ES-I3 (cell line): ENCODE results near the gene PDZRN3.

Source experiments
- H3K36me3 ChIP-seq: 2 replicates; pipeline ENCODE4 v1.6.1; 2013; ENCODE audit warnings: mild to moderate bottlenecking, low read length, control low read depth, moderate library complexity; ENCODE audit not compliant: insufficient read depth
- H3K4me1 ChIP-seq: 2 replicates; pipeline ENCODE4 v1.6.1; 2013; ENCODE audit warnings: mild to moderate bottlenecking, control low read depth, low read length; ENCODE audit not compliant: insufficient read depth
- H3K9ac ChIP-seq: 2 replicates; pipeline ENCODE4 v1.6.1; 2013; ENCODE audit warnings: low read depth, mild to moderate bottlenecking, low read length, moderate library complexity
- H3K9me3 ChIP-seq: 2 replicates; pipeline ENCODE4 v1.6.1; 2013; ENCODE audit warnings: mild to moderate bottlenecking, low read length, moderate library complexity; ENCODE audit not compliant: control insufficient read depth, insufficient read depth

The PDZRN3 gene

DNA sequence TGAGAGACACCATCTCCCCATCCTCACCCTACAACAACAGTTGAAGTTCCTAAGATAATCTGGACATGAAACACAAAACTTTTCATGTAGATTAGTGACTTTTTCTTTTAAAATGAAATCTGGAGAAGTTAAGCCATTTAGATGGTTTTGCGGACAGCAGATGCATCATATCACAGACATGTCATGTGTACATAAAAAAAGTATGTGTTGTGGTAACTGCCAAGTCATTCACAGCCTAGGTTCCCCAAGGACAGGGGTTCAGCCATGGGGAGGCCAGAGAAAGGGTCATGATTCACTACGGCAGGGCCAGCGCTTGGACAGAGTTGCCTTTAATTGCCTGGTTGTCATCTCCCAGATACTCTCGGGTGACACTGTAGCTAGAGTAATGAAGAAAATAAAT lies 163.2 kb downstream of the PDZRN3 start:
- Histone ChIP-seq H3K9me3 (no peaks in the 10 kb centered on the region), H3K4me1 (no peaks in the 10 kb centered on the region), H3K9ac (no peak overlapping the region), H3K36me3 (no peaks in the 10 kb centered on the region)

DNA sequence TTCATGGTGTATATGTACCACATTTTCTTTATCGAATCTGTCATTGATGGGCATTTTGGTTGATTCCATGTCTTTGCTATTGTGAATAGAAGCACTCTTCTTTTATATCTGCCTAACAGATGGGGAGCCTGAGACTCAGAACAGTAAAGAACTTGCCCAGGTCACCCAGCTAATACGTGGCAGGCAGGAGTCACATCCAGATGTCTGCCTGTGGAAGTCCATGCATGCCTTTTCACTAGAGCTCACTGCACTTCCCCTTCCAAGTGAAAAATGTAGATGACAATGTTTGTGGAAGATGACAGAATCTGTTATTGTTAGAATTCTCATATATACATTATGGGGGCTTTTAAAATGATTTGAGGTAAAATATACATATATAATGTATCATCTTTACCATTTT lies 165.0 kb downstream of the PDZRN3 start:
- H3K9me3 ChIP-seq, result no peaks in the 10 kb centered on the region
- no peak overlapping the region for H3K9ac ChIP-seq
- H3K36me3 ChIP-seq, result no peaks in the 10 kb centered on the region
- H3K4me1 ChIP-seq, result no peaks in the 10 kb centered on the region

- Histone ChIP-seq H3K9ac (no peak overlapping the region), H3K9me3 (no peaks in the 10 kb centered on the region), H3K36me3 (no peaks in the 10 kb centered on the region), H3K4me1 (no peaks in the 10 kb centered on the region)
Observed at GRCh38 chr3:73453666-73454065, 171.1 kb downstream of the PDZRN3 start.

DNA sequence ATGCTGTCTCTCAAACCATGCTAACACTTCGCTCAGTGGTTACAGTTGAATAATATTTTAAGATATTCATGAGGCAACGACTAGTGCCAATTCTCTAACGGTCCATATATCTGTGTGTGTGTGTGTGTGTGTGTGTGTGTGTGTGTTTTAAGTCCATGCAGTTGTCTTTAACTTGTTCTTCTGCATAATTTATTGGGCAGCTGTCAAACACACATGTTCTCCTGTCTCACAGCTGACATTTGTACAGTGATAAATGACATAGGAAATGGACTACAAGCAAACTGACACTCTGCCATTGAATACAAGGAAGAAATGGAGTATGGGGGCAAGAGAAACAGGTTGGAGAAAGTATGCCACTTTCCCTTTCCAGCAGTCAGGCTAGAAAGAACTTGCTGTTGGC lies 172.0 kb downstream of the PDZRN3 start:
- Histone ChIP-seq H3K9ac (no peak overlapping the region), H3K4me1 (no peaks in the 10 kb centered on the region), H3K9me3 (no peaks in the 10 kb centered on the region), H3K36me3 (no peaks in the 10 kb centered on the region)

GRCh38 chr3:73451301-73451944 lies 173.3 kb downstream of the PDZRN3 start:
- no peak overlapping the region for H3K9ac ChIP-seq
- no peaks in the 10 kb centered on the region for H3K9me3 ChIP-seq
- no peaks in the 10 kb centered on the region for H3K36me3 ChIP-seq
- H3K4me1 ChIP-seq, result no peaks in the 10 kb centered on the region

DNA sequence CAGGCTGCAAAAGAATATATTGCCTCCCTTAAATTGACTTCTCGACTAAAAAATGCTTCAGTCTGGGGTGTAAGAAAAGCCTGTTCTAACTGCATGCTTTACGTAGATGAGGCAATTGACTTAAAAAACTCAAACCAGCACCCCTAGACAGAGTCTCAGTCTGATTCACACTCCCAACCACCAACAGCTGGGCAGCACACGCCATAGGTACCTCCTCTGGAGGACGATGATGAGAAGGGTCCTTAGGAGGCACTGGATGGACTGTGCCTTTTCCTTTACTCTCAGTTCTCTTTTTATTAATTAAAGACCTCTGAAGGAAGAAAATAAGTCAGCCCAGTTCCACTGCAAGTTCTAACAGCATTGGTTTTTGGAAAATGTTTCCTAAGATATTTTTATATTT lies 175.0 kb downstream of the PDZRN3 start:
- Histone ChIP-seq H3K36me3 (no peaks in the 10 kb centered on the region), H3K9ac (no peak overlapping the region)

DNA sequence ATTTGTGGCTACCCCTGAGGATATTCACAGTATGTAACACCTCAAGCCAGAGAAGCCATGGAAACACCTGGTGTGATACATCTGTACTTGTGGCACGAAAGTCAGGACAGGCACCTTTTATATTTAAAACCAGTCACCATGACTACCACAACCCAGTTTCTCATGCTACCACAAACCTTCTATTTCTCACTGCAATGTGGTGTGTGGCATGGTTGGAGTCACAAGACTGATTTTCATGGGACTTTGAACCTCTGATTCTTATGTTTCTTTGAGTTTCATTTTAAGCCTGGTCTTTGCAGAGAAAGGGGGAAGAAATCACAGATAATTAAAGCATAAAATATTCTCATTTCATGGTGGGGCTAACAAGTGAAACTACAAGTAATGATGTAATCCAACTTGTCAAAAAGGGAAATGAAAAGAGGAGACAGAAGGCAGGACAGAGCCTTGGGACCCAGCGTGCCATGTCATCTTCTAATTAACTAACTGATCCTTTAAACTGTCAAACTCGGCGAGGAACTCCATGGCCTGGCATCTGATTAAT lies 175.9 kb downstream of the PDZRN3 start:
- no peaks in the 10 kb centered on the region for H3K4me1 ChIP-seq
- no peaks in the 10 kb centered on the region for H3K36me3 ChIP-seq
- no peaks in the 10 kb centered on the region for H3K9me3 ChIP-seq
- no peak overlapping the region for H3K9ac ChIP-seq

More for the DNA sequence above, 175.0 kb downstream of the PDZRN3 start:
- Histone ChIP-seq H3K4me1 (no peaks in the 10 kb centered on the region), H3K9me3 (no peaks in the 10 kb centered on the region)

DNA sequence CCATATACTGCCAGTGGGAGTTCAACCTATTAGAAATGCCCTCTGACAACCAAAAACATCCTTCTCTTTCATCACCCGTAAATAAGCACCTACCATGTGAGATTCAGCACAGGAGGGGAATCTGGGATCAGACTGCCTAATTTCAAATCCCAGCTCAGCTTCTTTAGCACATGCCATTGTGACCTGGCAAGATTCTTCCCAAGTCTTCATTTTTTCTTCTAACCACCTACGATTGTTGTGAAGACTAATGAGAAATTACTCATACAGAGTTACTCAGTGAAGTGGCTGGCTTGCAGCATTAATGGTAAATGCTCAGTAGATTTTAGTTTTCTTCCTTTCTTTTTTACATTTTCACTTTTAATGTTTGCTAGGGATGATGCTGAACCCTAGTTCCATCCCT lies 176.7 kb downstream of the PDZRN3 start:
- no peaks in the 10 kb centered on the region for H3K36me3 ChIP-seq
- no peaks in the 10 kb centered on the region for H3K9me3 ChIP-seq
- H3K9ac ChIP-seq, result no peak overlapping the region
- H3K4me1 ChIP-seq, result no peaks in the 10 kb centered on the region

GRCh38 chr3:73447111-73447510 lies 177.6 kb downstream of the PDZRN3 start:
- Histone ChIP-seq H3K9me3 (no peaks in the 10 kb centered on the region), H3K36me3 (no peaks in the 10 kb centered on the region), H3K4me1 (no peaks in the 10 kb centered on the region), H3K9ac (no peak overlapping the region)

- Histone ChIP-seq H3K36me3 (no peaks in the 10 kb centered on the region), H3K9me3 (no peaks in the 10 kb centered on the region), H3K9ac (no peak overlapping the region), H3K4me1 (no peaks in the 10 kb centered on the region)
Observed at GRCh38 chr3:73446467-73447110, 178.2 kb downstream of the PDZRN3 start.

GRCh38 chr3:73442886-73443285 lies 181.9 kb downstream of the PDZRN3 start:
- H3K9ac ChIP-seq, result no peak overlapping the region
- H3K4me1 ChIP-seq, result no peaks in the 10 kb centered on the region
- no peaks in the 10 kb centered on the region for H3K36me3 ChIP-seq

DNA sequence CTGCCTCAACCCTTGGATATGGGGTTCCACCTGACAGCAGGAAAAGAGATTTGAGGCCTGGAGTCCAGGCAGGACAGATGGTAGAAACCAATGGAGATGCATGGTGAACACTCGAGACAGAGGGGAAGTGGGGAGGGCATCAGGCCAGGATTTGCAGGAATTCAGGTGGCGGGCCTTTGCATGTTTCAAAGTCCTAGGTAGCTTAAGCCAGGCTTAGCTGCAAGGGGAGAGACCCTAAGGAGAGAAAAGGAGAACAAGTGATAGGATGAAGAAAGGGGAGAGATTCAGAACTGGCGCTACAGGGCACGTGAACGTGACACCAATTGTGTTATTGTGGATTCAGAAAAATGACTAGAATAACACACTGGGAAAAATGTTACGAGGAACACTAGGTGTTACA lies 182.6 kb downstream of the PDZRN3 start:
- Histone ChIP-seq H3K9me3 (no peaks in the 10 kb centered on the region), H3K9ac (no peak overlapping the region), H3K36me3 (no peaks in the 10 kb centered on the region), H3K4me1 (no peaks in the 10 kb centered on the region)

More at GRCh38 chr3:73442886-73443285, 181.9 kb downstream of the PDZRN3 start:
- H3K9me3 ChIP-seq, result no peaks in the 10 kb centered on the region

DNA sequence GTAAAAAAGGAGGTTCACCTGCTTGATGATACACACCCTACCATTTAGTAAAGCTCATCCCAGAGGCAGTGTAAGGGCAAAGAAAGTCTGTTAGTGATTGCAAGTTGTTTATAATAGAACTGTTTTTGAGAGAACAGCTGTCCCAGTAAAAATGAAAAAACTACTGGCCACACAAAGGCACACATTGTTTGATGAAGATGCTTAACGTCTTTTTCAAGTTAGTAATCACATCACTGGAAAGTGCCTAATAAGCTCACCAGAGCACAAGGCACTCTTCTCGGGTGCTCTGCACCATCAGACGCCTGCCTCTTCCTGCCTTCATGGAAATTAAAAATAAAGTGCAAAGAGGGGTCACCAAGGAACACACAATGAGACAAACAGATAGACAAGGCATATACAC lies 186.9 kb downstream of the PDZRN3 start:
- Histone ChIP-seq H3K9ac (no peak overlapping the region), H3K9me3 (no peaks in the 10 kb centered on the region), H3K4me1 (no peaks in the 10 kb centered on the region), H3K36me3 (no peaks in the 10 kb centered on the region)

GRCh38 chr3:73435055-73435454 lies 189.7 kb downstream of the PDZRN3 start:
- no peaks in the 10 kb centered on the region for H3K36me3 ChIP-seq
- no peaks in the 10 kb centered on the region for H3K4me1 ChIP-seq
- H3K9me3 ChIP-seq, result no peaks in the 10 kb centered on the region
- no peak overlapping the region for H3K9ac ChIP-seq

DNA sequence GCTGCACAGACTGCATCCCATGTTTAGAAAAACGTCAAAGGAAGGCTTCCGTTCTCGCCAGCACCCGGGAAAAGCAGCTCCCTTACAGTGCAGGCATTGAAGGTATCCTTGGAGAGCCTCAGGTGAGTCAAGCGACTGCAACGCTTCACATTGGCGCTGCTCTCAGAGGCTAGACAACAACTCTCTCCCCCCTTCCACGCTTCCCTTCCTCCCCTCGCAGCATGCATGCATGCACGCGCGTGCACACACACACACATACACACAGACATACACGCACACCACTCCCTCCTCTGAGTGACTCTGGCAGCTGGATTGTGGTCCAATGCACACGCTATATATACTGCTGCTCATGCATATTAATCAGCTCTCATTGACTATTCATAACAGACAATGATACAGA lies 191.1 kb downstream of the PDZRN3 start:
- H3K4me1 ChIP-seq, result no peaks in the 10 kb centered on the region
- H3K9ac ChIP-seq, result no peak overlapping the region
- no peaks in the 10 kb centered on the region for H3K9me3 ChIP-seq
- H3K36me3 ChIP-seq, result no peaks in the 10 kb centered on the region
